Kidney capillary endothelial cell (primary cell): ENCODE data around the gene NUP50.

Experiments used
- DNase-seq: peaks from one replicate; pipeline ENCODE4 v3.0.0-alpha.2; 2018; ENCODE audit warnings: low spot score

The NUP50 gene

GRCh38 chr22:45196308-45196707, 32.6 kb downstream of the NUP50 start:
- no peak for DNase-seq

DNA sequence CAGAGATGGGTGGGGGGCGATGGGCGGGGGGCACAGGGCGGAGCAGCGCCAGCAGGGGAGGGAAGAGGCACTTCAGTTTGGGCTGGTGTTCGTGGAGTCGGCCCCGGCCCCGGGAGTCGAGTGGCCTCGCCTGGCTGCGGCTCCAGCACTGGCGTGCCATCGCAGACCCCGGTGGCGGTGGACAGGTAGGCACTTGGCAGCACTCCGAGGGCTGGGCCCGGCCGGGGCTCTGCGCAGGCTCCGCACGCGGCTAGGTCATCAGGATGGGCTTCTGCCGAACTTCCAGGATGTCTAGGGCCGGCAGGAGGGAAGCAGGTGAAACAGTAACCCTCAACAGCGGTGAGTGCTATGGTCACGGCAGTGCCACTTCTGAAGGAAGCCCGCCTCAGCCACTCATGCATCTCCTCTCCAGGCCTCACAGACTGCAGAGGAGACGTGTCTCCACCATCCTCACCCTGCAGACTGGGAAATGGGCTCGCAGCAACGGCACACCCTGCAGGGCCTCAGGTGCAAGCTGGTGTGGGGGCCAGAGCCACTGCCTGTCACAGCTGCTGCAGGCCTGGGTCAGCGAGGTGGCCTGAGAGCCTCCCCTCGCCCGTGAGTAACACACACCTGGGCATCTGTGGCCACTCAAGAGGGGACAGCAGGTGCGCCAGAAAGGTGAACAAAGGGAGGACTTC, 33.3 kb downstream of the NUP50 start:
- DNase-seq: no peak

- no peak for DNase-seq
Measured at GRCh38 chr22:45197606-45198462, 34.1 kb downstream of the NUP50 start.

- no peak for DNase-seq
Measured at GRCh38 chr22:45198463-45198795, 34.7 kb downstream of the NUP50 start.

DNA sequence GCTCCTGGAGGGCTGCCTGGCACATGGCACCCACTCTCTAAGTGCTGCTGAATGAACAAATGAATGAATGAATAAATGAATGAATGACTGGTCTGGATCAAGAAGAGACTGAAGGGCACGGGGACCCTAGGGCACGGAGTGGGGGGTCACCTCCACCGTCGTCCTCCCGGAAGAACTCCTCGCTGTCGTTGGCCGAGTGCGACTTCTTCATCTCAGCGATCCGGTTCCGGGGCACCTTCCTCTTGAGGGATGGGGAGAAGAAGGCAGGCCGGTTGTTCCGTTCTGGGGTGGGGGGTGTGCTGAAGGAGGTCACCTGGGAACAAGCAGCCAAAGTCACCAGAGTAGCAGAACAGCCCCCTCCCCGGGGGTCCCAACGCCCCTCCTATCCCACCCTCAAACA, 36.0 kb downstream of the NUP50 start:
- no peak for DNase-seq

DNA sequence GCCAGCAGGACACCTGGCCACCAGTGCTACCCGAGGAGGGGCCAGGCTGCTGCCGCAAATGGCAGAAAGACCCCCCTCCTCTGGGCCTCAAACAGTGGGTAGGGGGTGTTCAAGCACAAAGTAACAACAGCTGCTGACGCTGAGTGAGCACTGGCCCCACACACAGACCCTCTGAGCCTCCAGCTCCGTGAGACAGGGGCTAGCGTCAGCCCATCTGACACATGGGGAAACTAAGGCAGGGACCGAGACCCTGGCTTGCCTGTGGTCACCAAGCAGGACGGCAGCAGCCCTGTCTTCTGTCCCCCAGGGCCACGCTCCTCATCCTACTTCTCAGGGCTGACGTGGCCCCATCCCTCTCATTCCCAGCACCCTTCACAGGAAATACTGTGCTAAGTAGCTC, 36.5 kb downstream of the NUP50 start:
- no peak for DNase-seq

DNA sequence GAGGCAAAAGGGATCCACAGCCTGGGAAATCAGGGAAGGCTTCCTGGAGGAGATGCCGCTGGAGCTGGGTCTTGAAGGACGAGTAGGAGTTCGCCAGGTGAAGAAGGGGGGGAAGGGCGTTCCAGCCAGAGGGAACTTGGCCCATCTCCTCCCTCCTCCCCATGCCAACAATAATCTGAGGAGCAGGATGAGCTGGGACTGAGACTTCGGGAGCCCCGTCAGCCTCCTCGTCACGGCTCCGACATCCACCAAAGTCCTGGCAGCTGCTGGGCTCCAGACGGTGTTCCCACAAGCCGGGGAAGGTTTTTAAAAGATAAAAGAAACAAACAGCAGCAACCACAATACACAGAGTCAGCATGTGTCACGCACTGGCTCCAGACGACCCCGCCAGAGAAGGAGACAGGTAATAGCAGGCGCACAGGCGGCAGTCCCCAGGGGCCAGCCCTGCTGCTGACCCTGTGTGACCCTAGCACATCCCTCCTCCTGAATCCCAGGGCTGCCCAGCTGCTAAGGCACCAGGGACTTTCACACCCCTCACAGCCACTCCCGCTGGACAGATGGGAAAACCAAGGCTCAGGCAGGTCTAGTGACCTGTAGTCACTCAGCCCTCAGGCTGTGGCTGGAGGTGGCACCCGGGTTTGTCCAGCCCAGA, 37.3 kb downstream of the NUP50 start:
- DNase-seq: no peak

- DNase-seq: no peak
Measured at GRCh38 chr22:45201678-45202332, 38.1 kb downstream of the NUP50 start.

- DNase-seq: no peak
Measured at GRCh38 chr22:45202333-45203149, 38.8 kb downstream of the NUP50 start.

- no peak for DNase-seq
Measured at GRCh38 chr22:45203150-45203951, 39.6 kb downstream of the NUP50 start.

GRCh38 chr22:45204241-45204640, 40.5 kb downstream of the NUP50 start:
- no peak for DNase-seq

- DNase-seq: no peak
Measured at GRCh38 chr22:45204819-45205218, 41.1 kb downstream of the NUP50 start.

DNA sequence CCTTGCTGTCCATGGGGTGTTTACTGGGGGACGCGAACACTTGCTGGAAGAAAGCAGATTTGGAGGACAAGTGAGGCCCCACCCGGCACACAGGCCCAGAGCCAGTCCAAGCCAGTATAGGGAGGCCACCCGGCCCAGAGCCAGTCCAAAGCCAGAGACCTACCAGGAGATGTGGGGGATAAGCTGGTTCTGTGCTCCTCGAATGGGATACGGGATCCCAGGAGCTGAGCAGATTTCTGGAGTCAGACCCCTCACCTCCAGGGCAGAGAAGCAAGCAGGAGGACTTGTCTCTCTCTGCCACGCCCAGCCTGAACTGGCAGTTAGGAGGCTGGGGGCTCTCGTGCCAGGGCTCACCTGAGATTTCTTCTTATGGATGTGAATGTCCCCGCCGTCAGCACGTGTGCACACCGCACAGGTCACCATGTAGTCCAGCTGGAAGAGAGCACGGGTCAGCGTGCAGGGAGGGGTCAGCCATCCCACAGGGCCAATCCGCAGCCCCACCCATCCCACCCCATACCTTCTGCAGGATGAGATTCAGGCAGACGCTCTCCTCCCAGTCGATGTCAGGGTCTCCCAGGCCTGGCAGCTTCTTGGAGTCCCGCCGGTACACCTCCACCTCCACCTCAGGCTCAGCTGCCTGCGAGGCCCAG, 41.7 kb downstream of the NUP50 start:
- no peak for DNase-seq

DNA sequence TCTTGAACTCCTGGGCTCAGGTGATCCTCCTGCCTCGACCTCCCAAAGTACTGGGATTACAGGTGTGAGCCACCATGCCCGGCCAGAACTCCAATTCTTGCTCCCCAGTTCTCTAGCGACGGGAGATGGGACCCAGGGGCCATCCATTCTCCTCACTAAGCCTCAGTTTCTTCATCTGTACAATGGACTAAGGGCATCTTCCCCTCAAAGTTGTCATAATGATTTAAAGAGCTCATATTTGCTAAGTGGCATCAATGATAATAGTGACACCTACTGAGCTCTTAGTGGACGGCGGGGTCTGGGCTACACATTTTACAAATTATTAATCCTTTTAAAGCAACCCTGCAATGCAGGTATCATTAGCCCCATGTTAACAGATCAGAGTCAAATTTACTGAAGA, 42.5 kb downstream of the NUP50 start:
- DNase-seq: no peak

DNA sequence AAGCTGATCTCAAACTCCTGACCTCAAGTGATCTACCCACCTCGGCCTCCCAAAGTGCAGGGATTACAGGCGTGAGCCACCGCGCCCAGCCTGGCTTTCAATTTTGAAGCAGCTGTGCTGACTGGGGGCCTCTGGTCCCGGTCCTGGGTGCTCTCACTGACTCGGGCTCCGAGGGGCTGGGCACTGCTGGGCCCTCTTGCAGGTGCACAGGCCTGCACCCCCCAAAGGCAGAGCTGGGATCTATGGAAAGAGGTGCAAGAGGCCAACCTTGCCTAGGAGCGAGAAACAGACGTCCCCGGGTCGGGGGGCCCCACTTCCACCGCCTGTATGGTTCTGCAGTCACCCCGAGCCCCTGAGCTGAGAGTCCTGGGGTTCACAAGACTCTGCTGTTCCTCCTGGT, 43.8 kb downstream of the NUP50 start:
- DNase-seq: no peak

DNA sequence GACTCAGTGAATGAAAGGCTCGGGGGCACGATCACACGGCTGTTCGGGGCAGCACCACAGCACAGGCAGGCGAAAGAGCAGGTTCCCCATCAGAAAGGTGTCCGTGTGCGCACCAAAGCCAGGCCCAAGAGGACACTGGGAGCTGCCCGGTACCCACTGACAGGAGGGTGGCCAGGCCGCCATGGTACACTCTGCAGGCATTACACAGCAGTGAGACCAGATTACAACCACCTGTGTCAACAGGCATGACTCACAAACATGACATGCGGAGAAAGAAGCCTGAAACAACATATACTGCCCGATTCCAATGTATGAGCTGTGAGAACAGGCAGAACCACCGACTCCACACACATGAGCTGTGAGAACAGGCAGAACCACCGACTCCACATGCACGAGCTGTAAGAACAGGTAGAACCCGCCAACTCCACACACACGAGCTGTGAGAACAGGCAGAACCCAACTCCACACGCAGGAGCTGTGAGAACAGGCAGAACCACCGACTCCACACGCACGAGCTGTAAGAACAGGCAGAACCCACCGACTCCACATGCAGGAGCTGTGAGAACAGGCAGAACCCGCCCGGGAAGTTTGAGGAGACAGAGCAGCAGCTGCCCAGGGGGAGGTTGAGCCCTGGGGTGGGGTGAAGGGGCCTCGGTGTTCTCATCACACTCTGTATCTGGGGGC, 44.4 kb downstream of the NUP50 start:
- no peak for DNase-seq

GRCh38 chr22:45208696-45208992, 44.9 kb downstream of the NUP50 start:
- DNase-seq: no peak

GRCh38 chr22:45208993-45209838, 45.5 kb downstream of the NUP50 start:
- peak; percentile 31 for DNase-seq

- no peak for DNase-seq
Measured at GRCh38 chr22:45210174-45210573, 46.4 kb downstream of the NUP50 start.
